Stimulated activated CD8-positive, alpha-beta memory T cell treated with anti-CD3 and anti-CD28 coated beads, Interleukin-7, amount 100 ng/mL, for 48 hours (primary cell): Measurements from ENCODE around the gene MORF4L2.
"Not testable (repeated sequence)": the region's sequence is repeated elsewhere in the genome, so short reads cannot be mapped to it uniquely, and the experiment has no call there.

Experiments
- DNase-seq, 2 donors: peaks; one replicate each; pipeline ENCODE4 v3.0.0-alpha.2; 2020; ENCODE audit warnings: low read depth in 1 of 2; ENCODE audit errors: extremely low read depth in 1 of 2

MORF4L2 gene

DNA sequence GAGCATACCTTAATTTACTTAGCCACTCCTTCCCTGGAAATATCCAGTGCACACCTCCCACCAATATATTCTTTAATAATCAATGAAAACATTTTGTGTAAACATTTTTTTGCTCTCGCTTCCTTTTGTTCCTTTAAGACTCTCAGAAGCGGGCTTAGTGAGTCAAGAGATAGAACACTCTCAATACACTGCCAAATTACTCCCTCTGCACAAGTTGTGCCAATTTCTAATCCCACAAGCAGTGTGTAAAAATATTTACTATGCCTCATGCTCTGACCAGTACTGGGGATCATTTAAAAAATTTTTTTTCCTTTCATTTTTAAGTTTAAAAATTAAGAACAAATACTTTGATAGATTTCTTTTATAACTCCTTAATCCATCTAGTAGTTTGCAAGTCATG, 5.1 kb downstream of the MORF4L2 start:
- DNase-seq = no peak

DNA sequence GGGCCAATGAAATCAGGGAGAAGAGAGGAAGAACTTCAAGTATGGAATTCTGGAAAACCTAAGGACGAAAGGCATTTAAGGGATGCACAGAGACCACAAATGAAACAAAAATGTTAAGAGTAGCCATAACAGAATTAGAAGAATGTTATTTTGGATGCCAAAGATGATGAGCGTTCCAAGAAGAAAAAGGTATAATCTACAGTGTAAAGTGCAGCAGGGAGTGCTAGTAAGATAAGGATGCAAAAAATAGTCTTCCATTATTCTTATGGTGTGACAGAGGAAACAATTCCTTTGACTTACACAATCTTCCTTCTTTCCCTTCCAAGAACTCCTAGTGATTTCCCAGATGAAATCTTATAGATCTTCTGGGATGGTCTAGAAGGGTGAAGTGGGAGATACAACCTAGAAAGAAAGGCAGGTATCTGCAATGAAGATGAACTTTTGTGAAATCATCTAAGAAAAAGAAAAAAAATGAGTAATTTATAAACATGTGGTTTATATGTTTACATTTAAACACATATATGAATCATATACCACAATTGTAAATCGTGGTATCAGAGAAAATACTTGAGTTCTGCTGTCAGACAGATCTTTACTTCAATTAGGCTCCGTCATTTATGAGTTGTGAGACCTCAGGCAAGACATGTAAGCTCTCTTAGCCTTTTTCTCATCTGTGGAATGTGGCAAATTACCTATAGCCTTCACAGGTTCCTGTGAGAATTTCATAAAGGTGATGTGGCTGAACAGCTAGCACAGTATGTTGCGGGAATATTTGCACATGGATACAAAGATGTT, 8.1 kb downstream of the MORF4L2 start:
- DNase-seq = no peak

DNA sequence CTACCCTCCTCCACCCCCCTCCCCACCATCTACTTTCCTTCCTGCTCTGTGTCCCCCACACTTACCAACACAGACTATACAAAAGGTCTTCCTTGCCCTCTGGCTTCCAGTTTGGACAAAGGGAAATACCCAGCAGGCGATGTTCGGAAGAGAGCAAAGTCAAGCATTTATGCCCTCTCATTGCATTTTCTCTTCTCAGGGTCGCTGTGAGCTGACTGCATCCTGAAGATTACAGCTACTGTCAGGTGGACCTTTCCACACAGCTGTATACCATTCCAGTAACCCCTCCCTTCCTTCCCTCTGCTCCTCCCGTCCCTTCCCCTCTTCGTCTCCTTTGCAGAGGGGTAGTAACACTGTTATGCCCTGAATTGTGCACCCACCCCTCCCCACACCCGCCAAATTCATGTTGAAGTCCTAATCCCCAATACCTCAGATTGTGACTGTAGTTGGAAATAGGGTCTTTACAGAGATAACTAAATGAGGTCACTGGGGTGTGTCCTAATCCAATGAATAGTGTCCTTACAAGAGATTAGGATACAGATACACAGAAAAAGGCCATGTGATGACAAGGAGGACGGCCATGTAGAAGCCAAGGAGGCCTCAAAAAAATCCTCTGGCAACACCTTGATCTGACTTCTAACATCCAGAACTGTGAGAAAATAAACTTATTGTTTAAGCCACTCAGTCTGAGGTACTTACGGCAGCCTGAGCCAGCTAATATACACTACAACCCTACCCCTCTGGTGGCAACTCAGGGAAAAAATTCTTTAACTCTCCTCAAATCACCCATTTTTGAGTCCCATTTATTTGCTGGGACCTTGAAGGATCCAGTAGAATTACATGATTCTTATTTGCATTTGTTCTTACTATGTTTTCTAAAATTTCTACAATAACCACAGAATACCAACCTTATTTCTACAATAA, 11.7 kb downstream of the MORF4L2 start:
- DNase-seq = no peak

DNA sequence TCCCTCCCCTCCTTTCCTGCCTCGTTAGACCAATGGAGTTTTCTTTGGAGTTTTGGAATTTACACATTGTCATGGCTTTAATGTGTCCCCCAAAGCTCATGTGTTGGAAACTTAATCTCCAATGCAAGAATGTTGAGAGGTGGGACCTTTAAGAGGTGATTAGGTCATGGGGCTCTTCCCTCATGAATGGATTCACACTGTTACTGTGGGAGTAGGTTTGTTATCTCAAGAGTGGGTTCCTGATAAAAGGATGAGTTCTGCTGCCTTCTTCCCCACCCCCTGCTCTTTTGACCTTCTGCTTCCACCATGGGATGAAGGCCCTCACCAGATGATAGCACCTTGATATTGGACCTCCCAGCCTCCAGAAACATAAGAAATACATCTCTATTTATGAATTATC, 16.8 kb downstream of the MORF4L2 start:
- DNase-seq = no peak

DNA sequence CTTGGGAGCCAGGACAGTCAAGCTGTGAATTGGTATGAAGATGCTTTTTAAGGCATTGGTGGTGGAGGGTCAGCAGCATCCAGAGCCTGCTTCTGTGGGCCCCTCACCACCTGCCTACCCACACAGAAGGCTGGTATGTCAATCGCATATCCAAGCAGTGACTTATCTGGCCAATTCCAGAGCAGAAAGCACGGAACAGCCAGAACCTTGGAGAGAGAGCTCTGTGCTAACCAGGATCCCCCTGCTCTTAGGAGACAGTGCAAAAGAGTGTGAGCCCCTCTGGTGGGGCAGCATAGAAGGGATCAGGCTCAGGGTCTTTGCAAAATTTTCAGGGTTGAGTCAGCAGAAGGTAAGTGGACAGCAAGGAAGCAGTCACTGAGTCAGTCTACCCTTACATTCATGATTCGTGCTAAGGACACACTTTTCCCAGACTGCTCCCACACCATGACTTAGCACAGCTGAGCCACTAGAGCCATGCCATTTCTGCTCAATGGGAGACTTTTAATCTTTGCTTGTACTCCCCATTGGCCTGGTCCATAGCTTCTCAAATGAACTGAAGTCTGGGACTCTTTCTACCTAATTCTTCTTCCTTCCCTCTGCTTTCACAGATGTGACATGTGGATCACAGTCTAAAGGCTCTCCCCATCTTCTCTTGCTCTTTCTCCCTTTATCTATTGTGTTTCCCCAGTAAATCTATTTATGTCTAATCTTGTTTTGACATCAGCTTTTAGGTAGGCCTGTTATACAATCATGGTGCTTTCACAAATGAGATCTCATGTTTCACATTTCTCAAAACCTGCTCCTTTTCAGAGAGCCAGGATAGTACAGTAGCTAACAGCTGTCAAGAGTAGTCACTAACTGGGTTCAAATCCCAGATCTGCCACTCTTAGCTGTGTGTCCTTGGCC, 20.0 kb downstream of the MORF4L2 start:
- no peak for DNase-seq

DNA sequence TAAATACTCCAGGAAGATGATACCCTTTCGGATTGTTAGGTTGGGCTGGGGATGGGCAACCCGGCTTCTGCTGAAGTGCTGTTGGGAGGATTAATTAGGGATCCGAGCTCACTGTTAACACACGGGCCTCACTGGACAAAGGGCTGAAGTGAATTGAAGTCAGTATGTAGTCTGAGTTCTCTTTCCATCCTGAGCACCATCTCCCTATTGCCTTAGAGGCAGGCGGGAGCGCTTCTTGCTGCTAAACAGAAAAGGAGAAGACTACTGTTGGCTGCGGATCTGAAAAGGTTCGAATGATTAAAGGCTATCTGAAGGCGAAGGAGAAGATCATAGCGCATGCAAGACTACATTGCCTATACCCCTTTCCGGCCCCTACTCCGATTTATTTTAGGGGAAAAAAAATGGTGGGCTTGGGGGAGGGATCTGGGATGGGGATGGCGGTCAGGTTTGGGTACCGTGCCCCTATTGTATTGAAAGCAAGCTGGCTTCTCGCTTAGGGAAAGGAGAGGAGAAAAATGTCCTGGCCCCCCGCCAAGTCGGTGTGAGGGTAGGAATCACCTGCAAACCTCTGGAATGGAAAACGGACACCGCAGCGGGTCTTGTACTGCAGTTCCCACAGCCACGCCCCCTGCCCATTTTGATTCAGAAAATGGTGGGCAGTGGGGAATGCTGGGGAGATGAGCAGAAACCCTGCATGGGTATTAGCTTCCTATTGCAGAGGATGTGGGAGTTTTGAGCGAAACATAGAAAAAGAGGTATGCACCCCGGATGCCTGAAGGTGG, 22.3 kb downstream of the MORF4L2 start:
- no peak for DNase-seq

DNA sequence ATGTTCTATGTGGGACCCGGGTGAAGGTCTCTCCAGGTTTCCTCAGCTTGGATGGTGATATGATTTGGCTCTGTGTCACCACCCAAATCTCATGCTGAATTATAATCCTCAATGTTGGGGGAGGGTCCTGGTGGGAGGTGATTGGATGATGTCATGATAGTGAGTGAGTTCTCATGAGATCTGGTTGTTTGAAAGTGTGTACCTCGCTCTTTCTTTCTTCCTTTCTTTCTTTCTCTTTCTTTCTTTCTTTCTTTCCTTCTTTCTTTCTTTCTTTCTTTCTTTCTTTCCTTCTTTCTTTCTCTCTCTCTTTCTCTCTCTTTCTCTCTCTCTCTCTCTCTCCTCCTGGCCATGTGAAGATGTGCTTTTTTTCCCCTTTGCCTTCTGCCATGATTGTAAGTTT, 27.0 kb downstream of the MORF4L2 start:
- not testable (repeated sequence) for DNase-seq

DNA sequence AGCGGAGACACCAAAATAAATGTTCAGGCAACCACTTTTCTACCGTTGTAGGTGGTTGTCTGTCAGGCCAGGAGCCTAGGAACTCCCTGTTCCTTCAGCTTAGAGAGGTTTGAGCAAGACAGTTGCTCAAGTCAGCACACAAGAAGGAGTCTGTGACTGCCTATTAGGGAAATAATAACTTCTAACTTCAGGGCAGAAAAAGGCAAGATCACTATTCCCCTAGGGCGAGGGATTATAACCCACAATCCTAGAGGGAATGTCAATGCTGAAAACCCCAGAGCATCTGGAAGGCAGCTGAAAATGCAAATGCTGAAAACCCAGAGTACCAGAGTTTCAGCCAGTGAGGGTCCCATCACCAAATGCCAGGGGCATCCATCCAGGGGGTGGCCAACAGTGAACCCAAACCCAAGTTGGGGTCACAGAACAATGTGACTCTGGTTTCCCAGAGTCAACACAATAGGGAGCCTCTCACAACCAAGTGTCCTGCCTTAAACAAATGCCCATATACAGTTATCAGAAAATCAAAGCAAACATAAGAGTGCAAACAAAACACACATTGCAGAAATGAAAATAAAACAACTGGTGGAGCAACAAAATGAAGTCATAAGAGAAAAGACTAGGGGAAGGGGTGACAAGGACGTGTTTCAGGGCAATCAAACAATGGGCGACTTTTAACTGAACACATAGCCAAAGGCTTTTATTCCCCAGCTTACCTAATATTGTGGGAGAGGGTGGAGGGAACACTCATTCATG, 27.6 kb downstream of the MORF4L2 start:
- DNase-seq = no peak

DNA sequence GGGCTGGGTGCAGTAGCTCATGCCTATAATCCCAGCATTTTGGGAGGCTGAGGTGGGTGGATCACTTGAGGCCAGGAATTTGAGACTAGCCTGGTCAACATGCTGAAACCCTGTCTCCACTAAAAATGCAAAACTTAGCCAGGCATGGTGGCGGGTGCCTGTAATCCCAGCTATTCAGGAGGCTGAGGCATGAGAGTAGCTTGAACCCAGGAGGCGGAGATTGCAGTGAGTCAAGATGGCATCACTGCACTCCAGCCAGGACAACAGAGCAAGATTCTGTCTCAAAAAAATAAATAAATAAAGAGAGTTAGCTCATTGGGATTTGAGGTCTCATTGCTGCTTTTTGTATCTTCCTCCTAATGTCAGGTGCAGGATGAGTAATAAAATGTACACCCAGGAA, 29.4 kb downstream of the MORF4L2 start:
- DNase-seq = not testable (repeated sequence)

DNA sequence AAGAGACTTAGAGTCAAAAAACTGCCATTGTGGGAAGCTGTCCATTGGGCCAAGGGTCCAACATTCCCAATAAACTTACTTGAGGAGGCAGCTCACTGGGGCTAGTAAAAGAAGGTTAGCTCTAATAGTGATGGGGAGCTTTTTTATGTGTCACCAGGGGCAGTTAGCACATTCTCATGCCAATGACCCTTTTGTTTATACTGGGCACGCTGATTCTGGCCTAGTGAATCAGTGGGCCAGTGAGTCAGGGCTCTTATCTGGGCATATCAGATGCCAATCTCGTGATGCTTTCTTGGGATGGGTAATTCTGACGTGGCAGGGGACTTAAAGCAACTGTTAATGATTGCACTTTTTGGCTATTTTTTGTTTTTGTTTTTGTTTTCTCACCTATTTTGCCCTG, 29.9 kb downstream of the MORF4L2 start:
- DNase-seq = no peak

DNA sequence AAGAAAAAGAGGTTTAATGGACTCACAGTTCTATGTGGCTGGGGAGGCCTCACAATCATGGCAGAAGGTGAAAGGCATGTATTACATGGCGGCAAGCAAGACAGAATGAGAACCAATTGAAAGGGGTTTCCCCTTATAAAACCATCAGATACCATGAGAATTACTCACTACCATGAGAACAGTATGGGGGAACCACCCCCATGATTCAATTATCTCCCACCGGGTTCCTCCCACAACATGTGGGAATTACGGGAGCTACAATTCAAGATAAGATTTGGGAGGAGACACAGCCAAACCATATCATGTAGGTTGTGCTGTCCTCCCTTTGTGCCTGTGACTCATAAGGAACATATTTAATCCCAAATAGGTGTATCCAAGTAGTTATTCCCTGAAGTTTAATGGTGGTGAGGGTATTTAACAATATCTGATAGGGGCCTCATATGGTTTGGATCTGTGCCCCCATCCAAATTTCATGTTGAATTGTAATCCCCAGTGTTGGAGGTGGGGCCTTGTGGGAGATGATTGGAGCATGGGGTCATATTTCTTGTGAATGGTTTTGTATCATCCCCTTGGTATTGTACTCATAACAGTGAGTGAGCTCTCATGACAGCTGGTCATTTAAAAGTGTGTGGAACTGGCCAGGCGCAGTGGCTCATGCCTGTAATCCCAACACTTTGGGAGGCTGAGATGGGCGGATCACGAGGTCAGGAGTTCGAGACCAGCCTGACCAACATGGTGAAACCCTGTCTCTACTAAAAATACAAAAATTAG, 31.1 kb downstream of the MORF4L2 start:
- not testable (repeated sequence) for DNase-seq

DNA sequence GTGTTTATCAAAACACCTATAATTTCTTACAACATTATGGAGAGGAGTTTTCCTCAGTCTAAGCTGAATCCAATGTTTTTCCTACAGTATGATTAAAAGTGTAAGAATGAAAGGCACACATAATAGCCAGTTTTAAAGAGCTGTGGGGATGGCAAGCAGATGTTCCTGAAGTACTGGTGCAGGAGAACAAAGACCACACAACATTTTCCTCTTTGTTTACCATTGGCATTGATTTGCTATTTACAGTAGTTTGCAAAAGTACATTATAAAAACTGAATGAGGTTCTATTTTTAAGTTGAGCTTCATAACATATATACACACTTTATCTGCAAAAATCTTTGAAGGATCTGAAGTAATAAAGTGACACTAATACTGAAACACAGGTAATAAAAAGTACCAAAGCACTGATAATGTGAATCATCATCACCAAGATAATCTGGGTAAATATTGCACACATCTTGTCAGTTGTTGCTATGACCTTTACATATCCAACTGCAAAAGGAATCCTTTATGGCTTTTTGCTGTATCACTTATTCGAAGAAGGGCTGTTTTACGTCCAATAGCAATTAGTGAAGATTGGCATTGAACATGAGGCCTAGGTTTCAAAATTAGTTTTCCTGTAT, 35.2 kb downstream of the MORF4L2 start:
- DNase-seq = no peak

DNA sequence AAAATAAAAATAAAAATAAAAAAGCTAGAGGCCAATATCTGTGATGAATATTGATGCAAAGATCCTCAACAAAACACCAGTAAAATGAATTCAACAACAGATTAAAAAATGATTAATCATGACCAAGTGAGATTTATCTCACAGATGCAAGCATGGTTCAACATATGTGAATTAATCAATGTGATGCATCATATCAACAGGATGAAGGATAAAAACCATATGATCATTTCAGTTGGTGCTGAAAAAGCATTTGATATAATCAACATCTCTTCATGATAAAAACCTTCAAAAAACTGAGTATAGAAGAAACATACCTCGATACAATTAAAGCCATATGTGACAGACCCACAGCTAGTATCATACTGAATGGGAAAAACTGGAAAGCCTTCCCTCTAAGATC, 38.9 kb downstream of the MORF4L2 start:
- DNase-seq = no peak

DNA sequence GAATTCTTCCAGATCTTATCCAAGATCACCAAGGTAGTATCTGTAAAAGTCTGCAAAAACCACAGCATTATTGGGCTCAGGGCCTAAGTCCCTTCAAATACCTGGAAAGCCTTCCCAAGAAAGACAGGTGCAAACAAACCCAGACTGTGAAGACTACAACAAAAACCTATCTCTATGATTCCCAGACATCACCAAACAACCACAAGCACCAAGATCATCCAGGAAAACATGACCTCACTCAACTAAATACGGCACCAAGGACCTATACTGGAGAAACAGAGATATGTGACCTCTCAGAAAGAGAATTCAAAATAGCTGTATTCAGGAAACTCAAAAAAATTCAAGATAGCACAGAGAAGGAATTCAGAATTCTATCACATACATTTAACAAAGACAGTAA, 42.4 kb downstream of the MORF4L2 start:
- no peak for DNase-seq

DNA sequence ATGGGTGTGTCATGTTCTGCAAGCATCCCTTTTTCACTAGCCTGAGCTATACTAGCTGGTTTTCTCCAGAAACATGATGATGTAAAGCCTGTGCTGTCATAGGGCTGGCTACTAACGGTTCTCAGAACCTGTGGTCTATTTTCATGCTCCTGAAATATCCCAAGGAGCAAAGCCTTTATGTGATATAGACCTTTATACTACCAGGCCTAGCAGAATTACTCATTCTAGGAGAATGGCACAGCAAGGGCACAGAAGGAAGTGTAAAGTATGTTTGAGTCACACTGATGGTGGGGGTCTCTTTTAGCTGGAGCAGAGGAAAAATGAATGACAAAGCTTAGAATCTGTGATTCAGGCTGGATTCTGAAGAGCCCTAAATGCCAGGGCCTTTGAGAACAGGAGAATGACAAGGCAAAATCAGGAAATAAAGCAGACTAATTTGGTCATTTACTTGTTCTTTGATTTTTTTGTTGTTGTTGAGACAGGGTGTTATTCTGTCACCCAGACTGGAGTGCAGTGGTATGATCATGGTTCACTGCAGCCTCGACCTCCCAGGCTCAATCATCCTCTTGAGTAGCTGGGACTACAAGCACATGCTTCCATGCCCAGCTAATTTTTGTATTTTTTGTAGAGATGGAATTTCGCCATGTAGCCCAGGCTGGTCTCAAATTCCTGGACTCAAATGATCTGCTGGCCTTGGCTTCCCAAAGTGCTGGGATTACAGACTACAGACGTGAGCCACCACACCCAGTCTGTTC, 45.9 kb downstream of the MORF4L2 start:
- no peak for DNase-seq

DNA sequence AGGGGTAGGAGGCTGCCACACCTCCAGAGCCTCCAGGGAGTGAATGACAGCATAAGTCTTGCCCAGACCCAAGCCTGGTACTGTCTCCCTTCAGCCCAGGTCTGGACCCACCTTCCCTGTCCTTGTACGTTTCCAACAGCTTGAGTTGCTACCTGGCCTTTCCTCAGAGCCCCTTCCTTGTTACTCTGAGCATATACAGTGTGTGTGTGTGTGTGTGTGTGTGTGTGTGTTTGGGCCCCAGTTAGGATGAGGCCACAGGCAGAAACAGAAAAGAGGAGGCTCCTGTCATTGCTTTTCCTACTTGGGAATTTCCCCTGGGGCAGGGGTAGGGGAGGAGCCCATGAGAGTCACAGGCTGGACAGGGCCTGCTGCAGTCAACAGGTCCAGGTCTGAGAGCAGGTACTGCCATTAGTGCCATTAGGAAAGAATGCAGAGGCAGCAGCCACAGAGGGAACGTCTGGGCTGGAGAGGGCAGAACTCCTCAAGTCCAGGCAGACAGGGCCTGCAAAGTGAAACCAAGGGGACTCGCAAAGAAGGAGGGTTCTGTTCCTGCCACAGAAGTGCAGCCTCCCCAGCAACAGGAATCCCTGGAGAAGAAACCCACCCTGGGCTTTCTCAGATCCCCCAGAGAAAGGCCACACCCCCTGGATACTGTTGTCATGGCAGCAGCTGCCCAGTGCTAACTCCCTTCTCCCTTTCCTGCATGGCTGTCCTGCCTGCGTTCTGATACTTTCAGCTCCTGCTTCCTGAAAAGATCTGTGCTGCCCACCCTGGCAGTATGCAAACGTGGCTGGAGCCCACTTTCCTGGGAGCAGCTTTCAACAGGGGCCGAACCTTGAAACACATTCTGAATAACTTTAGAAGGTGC, 47.8 kb downstream of the MORF4L2 start:
- not testable (repeated sequence) for DNase-seq
